NCI-H345 (cell line): ENCODE results near the gene C3orf80.
"Not testable (repeated sequence)": the region's sequence is repeated elsewhere in the genome, so short reads cannot be mapped to it uniquely, and the experiment has no call there.

Experiments
- DNase-seq: peaks from one replicate; lab custom pipeline; 2025; lab: John Stamatoyannopoulos, UW

C3orf80 gene

GRCh38 chr3:160225176-160226025, at the start of gene C3orf80:
TSS of gene C3orf80 (plus strand) at chr3:160225422. CDS start at chr3:160225636, 214 bp downstream.
- DNase-seq, result peak; percentile 56

- no peak for DNase-seq
These were observed 48.3 kb upstream of the C3orf80 start for GRCh38 chr3:160176923-160177322.

- not testable (repeated sequence) for DNase-seq
These were observed 46.6 kb upstream of the C3orf80 start for GRCh38 chr3:160178661-160179060.

- not testable (repeated sequence) for DNase-seq
These were observed 45.8 kb upstream of the C3orf80 start for GRCh38 chr3:160179403-160179802.

GRCh38 chr3:160179906-160180305, 45.3 kb upstream of the C3orf80 start:
- DNase-seq, result no peak

- DNase-seq, result no peak
These were observed 44.5 kb upstream of the C3orf80 start for GRCh38 chr3:160180581-160181216.

GRCh38 chr3:160183345-160184076, 41.7 kb upstream of the C3orf80 start:
- no peak for DNase-seq

- DNase-seq, result no peak
These were observed 40.6 kb upstream of the C3orf80 start for GRCh38 chr3:160184655-160185054.

- no peak for DNase-seq
These were observed 39.5 kb upstream of the C3orf80 start for GRCh38 chr3:160185751-160186150.

- DNase-seq, result no peak
These were observed 37.9 kb upstream of the C3orf80 start for GRCh38 chr3:160187288-160187687.

GRCh38 chr3:160192310-160193029, 32.8 kb upstream of the C3orf80 start:
- no peak for DNase-seq

- no peak for DNase-seq
These were observed 31.5 kb upstream of the C3orf80 start for GRCh38 chr3:160193644-160194192.

GRCh38 chr3:160194438-160194837, 30.8 kb upstream of the C3orf80 start:
- no peak for DNase-seq

GRCh38 chr3:160195106-160195505, 30.1 kb upstream of the C3orf80 start:
- DNase-seq, result no peak

GRCh38 chr3:160196511-160197104, 28.6 kb upstream of the C3orf80 start:
- no peak for DNase-seq

GRCh38 chr3:160199108-160199507, 26.1 kb upstream of the C3orf80 start:
- no peak for DNase-seq

GRCh38 chr3:160200353-160200752, 24.9 kb upstream of the C3orf80 start:
- peak; percentile 80 for DNase-seq

- DNase-seq, result not testable (repeated sequence)
These were observed 20.7 kb upstream of the C3orf80 start for GRCh38 chr3:160204396-160205011.

GRCh38 chr3:160205606-160206005, 19.6 kb upstream of the C3orf80 start:
- no peak for DNase-seq

- DNase-seq, result no peak
These were observed 14.9 kb upstream of the C3orf80 start for GRCh38 chr3:160210341-160210740.

GRCh38 chr3:160210799-160211221, 14.4 kb upstream of the C3orf80 start:
- no peak for DNase-seq
